GOT3 (cell line): ENCODE results near the gene WDR46.
"Not testable (repeated sequence)": the region's sequence is repeated elsewhere in the genome, so short reads cannot be mapped to it uniquely, and the experiment has no call there.

ENCODE experiments used
- DNase-seq: peaks from one replicate; lab custom pipeline; 2025; ENCODE audit warnings: mixed read lengths; lab: John Stamatoyannopoulos, UW

The WDR46 gene

GRCh38 chr6:33271117-33271467, 17.9 kb downstream of the WDR46 start:
- no peak for DNase-seq

- no peak for DNase-seq
These were observed 25.0 kb downstream of the WDR46 start for GRCh38 chr6:33264015-33264414.

GRCh38 chr6:33262490-33262889, 26.5 kb downstream of the WDR46 start:
- DNase-seq, result not testable (repeated sequence)

- no peak for DNase-seq
These were observed 30.0 kb downstream of the WDR46 start for GRCh38 chr6:33259032-33259431.

- no peak for DNase-seq
These were observed 34.4 kb downstream of the WDR46 start for GRCh38 chr6:33254591-33254990.

- no peak for DNase-seq
These were observed 36.3 kb downstream of the WDR46 start for GRCh38 chr6:33252759-33253158.

- no peak for DNase-seq
These were observed 37.5 kb downstream of the WDR46 start for GRCh38 chr6:33251395-33252012.

- no peak for DNase-seq
These were observed 38.3 kb downstream of the WDR46 start for GRCh38 chr6:33250731-33251130.

GRCh38 chr6:33249732-33250630, 39.1 kb downstream of the WDR46 start:
- no peak for DNase-seq

GRCh38 chr6:33248932-33249731, 39.9 kb downstream of the WDR46 start:
- peak; percentile 93 for DNase-seq

GRCh38 chr6:33248643-33248931, 40.5 kb downstream of the WDR46 start:
- DNase-seq, result no peak

- peak; percentile 64 for DNase-seq
These were observed 40.9 kb downstream of the WDR46 start for GRCh38 chr6:33247977-33248642.

- DNase-seq, result no peak
These were observed 45.6 kb downstream of the WDR46 start for GRCh38 chr6:33243476-33243875.

- no peak for DNase-seq
These were observed 47.1 kb downstream of the WDR46 start for GRCh38 chr6:33241968-33242367.

GRCh38 chr6:33237741-33238140, 51.3 kb downstream of the WDR46 start:
- no peak for DNase-seq

- no peak for DNase-seq
These were observed 52.2 kb downstream of the WDR46 start for GRCh38 chr6:33236852-33237251.

GRCh38 chr6:33236328-33236727, 52.7 kb downstream of the WDR46 start:
- DNase-seq, result no peak

- no peak for DNase-seq
These were observed 53.8 kb downstream of the WDR46 start for GRCh38 chr6:33235221-33235634.
